Lower leg skin (tissue), 4 donors: ENCODE results near the gene RC3H1. TPM values are rescaled to one million over a fixed set of nuclear protein-coding genes. Genes with fewer than 3 reads are reported as not detected.
"Not testable (repeated sequence)": the region's sequence is repeated elsewhere in the genome, so short reads cannot be mapped to it uniquely, and the experiment has no call there.

Experiments
- DNase-seq, 2 donors: peaks; one replicate each; pipeline ENCODE4 v3.0.0-alpha.2; 2019; ENCODE audit warnings: low spot score in 2 of 2
- H3K4me3 ChIP-seq: fragments of 200-600 bp; sonication (generic); 2 replicates; pipeline ENCODE4 v1.5.1; 2017; ENCODE audit warnings: mild to moderate bottlenecking, low read depth; ENCODE audit not compliant: poor library complexity, severe bottlenecking
- POLR2A ChIP-seq, 2 donors: fragments of 450-650 bp; IDR thresholded peaks; one replicate each; pipeline ENCODE4 v1.6.1; 2016 to 2017; ENCODE audit warnings: antibody characterized with exemption in 2 of 2, mild to moderate bottlenecking in 1 of 2, moderate library complexity in 1 of 2
- WGBS, 2 donors: methylation state at CpG; one replicate each; pipeline ENCODE4 v1.1.5; 2018; 5-methylcytosine and 5-hydroxymethylcytosine counted together
- intact Hi-C: fragments of 100-400 bp; cut with DNase I; formaldehyde crosslinking; loops from one replicate; pipeline ENCODE4 v1.15.0; 2023; ENCODE audit warnings: low total_unique reads
- total RNA-seq, 4 donors: library from RNA; depleted of rRNA; stranded (reverse); fragments of >200 nt; gene quantifications; one replicate each; pipeline ENCODE4 v1.1.0, GENCODE V29; 2016
- TF ChIP-seq, protein P1 (sequence below), 3 donors: fragments of 450-650 bp; IDR thresholded peaks; one replicate each; pipeline ENCODE4 v1.5.1; 2016; ENCODE audit warnings: antibody characterized with exemption in 3 of 3, mild to moderate bottlenecking in 3 of 3, moderate library complexity in 2 of 3

Gene RC3H1
- total RNA-seq, 4 donors from 2014 or later = 16.1 to 30.9 (median 27.0) TPM

DNA sequence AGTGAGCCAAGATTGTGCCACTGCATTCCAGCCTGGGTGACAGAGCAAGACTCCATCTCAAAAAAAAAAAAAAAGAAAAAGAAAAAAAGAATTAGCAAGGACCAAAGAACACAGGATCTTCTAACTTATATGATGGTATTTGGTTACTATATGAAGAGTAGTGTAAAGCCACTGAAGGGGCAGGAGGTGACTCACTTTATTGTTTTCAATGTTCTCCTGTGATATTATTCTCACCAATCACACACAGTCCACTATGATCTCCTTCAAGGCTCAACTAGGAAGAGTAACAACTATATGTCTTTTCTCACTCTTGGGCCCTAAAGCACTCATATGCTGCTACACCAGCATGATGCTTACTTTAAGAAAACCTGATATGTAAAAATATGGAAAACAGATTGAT lies 26.7 kb downstream of the RC3H1 start:
- DNase-seq = no peak
- TF ChIP-seq, protein P1, sequence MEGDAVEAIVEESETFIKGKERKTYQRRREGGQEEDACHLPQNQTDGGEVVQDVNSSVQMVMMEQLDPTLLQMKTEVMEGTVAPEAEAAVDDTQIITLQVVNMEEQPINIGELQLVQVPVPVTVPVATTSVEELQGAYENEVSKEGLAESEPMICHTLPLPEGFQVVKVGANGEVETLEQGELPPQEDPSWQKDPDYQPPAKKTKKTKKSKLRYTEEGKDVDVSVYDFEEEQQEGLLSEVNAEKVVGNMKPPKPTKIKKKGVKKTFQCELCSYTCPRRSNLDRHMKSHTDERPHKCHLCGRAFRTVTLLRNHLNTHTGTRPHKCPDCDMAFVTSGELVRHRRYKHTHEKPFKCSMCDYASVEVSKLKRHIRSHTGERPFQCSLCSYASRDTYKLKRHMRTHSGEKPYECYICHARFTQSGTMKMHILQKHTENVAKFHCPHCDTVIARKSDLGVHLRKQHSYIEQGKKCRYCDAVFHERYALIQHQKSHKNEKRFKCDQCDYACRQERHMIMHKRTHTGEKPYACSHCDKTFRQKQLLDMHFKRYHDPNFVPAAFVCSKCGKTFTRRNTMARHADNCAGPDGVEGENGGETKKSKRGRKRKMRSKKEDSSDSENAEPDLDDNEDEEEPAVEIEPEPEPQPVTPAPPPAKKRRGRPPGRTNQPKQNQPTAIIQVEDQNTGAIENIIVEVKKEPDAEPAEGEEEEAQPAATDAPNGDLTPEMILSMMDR (IDR thresholded peaks at IDR 0.05) = no peak
- no peak for TF ChIP-seq POLR2A (IDR thresholded peaks at IDR 0.05)
- intact Hi-C loops = no loop called here
- no peak overlapping the region for H3K4me3 ChIP-seq

DNA sequence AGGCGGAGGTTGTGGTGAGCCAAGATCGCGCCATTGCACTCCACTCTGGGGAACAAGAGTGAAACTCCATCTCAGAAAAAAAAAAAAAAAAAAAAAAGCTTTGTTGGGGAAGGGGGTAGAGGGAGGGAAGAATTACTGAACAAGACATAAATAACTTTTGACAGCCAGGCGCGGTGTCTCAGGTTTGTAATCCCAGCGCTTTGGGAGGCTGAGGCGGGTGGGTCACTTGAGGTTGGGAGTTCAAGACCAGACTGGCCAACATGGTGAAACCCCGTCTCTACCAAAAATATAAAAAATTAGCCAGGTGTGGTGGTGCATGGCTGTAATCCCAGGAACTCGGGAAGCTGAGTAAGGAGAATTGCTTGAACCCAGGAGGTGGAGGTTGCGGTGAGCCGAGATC lies 28.2 kb downstream of the RC3H1 start:
- H3K4me3 ChIP-seq, intact Hi-C loops, DNase-seq: not testable (repeated sequence)
- WGBS, 2 donors = 93 to 96% methylated on average over 11 of the region's 11 CpGs

DNA sequence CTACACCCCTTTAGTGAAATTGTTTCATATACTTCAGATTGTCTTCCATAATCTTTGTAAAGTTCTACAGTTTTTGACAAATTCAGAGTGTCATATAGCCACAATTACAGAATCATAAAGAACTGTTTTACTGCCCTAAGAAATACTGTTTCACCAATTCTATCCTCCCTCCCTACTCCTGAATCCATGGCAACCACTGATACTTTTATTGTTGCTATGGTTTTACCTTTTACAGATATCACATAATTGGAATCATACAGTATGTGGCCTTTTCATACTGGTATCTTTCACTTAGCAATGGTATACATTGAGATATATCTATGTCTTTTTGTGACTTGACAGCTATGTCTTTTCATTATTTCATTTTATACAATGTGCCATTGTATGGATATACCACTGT lies 34.1 kb downstream of the RC3H1 start:
- TF ChIP-seq, protein P1 (IDR thresholded peaks at IDR 0.05) = no peak
- no peak for TF ChIP-seq POLR2A (IDR thresholded peaks at IDR 0.05)
- DNase-seq = no peak
- intact Hi-C loops = loop anchor here (5.0 kb wide), 1 partner anchor 1639 kb away; no protein-coding TSS in a partner anchor
- no peak overlapping the region for H3K4me3 ChIP-seq

DNA sequence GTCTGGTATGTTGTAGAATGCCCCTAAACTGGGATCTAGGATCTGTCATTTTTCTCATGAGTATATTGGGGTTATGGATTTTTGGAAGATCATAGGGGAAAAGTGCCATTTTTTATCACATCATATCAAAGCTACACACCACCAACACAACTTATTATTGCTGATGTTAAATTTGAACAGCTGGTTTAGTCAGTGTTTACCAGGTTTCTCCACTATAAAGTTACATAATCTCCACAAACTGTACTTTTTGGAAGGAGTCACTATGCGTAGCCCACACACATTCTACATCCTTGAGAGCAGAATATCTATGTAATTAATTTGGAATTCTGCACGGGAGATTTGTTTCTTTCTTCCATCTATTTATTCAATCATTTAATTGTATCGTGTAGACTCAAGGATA lies 35.2 kb downstream of the RC3H1 start:
- intact Hi-C loops = loop anchor here (5.0 kb wide), 1 partner anchor 1640 kb away; no protein-coding TSS in a partner anchor
- 96 to 98% methylated on average over 3 of the region's 3 CpGs for WGBS, 2 donors
- no peak for DNase-seq
- TF ChIP-seq POLR2A (IDR thresholded peaks at IDR 0.05) = no peak
- TF ChIP-seq, protein P1 (IDR thresholded peaks at IDR 0.05) = no peak
- H3K4me3 ChIP-seq = no peak overlapping the region

DNA sequence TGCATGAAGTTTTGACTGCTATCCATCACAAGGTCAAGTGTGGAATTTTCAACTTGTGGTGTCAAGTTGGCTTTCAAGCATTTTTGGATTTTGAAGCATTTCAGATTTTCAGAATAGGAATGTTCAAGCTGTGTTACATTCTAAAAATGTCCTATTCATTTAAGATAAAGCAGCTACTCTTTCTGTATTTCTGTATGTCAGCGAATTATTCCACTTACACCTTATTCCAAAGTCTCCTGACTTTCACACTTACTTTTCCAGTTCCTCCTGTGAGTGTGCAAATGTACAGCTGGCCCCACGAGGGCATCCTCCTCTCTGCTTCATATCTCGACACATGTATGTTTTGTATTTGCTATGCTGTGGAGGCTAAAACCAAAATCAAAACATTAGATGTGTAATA lies 51.9 kb downstream of the RC3H1 start:
- no peak overlapping the region for H3K4me3 ChIP-seq
- intact Hi-C loops = no loop called here
- TF ChIP-seq POLR2A (IDR thresholded peaks at IDR 0.05) = no peak
- TF ChIP-seq, protein P1 (IDR thresholded peaks at IDR 0.05) = no peak
- WGBS, 2 donors = 83 to 86% methylated on average over 3 of the region's 3 CpGs
- no peak for DNase-seq

DNA sequence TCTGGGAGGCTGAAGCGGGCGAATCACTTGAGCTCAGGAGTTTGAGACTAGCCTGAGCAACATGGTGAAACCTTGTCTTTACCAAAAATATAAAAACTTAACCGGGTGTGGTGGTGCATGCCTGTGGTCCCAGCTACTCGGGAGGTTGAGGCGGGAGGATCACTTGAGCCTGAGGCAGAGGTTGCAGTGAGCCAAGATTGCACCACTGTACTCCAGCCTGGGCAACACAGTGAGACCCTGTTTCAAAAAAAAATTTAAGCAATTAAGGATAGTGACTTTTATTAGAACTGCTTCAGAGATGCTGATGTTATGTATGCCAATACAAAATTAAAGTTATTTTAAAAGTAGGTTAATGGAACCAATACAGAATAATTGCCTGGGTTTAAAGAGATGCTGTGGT lies 56.3 kb downstream of the RC3H1 start:
- DNase-seq, H3K4me3 ChIP-seq, intact Hi-C loops: not testable (repeated sequence)
- WGBS, 2 donors = 89 to 90% methylated on average over 5 of the region's 5 CpGs

DNA sequence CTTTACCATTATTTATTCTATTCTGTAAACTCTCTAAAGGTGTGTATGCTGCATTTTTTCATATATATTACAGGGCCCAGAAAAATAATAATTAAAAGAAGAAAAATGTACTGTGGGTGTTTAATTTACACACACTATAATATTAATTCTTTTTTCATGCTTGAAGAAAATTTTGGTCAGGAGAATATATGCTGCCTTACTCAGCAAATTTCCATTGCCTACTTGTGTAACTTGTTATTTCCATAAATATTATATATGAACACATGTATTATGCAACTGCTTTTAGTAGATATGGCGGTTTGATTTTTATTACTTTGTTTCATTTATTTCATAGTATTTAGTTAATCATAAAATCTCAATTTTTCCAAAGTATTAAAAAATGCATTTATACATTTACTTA lies 58.7 kb downstream of the RC3H1 start:
- DNase-seq = no peak
- intact Hi-C loops = no loop called here
- H3K4me3 ChIP-seq = no peak overlapping the region
- 96 to 98% methylated on average over 1 of the region's 1 CpG for WGBS, 2 donors
- TF ChIP-seq, protein P1 (IDR thresholded peaks at IDR 0.05) = no peak
- no peak for TF ChIP-seq POLR2A (IDR thresholded peaks at IDR 0.05)
